ENCODE results near the gene KCNIP3. TPM values are rescaled to one million over a fixed set of nuclear protein-coding genes. Genes with fewer than 3 reads are reported as not detected.

KCNIP3 gene
- total RNA-seq, 1 experiment from 2014 or later = 0.47 TPM

- no peaks in the 10 kb centered on the region for H3K9me3 ChIP-seq (replicated peaks)
- no peak for DNase-seq (ENCODE audit: low read depth in 1 of 2, low spot score in 2 of 2)
- H3K4me3 ChIP-seq = no peak overlapping the region
- H3K27me3 ChIP-seq (replicated peaks) = no peaks in the 10 kb centered on the region
- H3K27ac ChIP-seq = no peak overlapping the region
- H3K4me1 ChIP-seq (replicated peaks) = no peaks in the 10 kb centered on the region
- no peaks in the 10 kb centered on the region for H3K36me3 ChIP-seq
These were observed 1.8 kb upstream of the KCNIP3 start for GRCh38 chr2:95295376-95295775.

GRCh38 chr2:95296011-95296410 lies 1.1 kb upstream of the KCNIP3 start:
- Histone ChIP-seq H3K4me3 (no peak overlapping the region), H3K9me3 (replicated peaks) (no peaks in the 10 kb centered on the region), H3K36me3 (no peaks in the 10 kb centered on the region), H3K27ac (no peak overlapping the region), H3K27me3 (replicated peaks) (no peaks in the 10 kb centered on the region), H3K4me1 (replicated peaks) (no peaks in the 10 kb centered on the region)
- no peak for DNase-seq (ENCODE audit: low read depth in 1 of 2, low spot score in 2 of 2)

DNA sequence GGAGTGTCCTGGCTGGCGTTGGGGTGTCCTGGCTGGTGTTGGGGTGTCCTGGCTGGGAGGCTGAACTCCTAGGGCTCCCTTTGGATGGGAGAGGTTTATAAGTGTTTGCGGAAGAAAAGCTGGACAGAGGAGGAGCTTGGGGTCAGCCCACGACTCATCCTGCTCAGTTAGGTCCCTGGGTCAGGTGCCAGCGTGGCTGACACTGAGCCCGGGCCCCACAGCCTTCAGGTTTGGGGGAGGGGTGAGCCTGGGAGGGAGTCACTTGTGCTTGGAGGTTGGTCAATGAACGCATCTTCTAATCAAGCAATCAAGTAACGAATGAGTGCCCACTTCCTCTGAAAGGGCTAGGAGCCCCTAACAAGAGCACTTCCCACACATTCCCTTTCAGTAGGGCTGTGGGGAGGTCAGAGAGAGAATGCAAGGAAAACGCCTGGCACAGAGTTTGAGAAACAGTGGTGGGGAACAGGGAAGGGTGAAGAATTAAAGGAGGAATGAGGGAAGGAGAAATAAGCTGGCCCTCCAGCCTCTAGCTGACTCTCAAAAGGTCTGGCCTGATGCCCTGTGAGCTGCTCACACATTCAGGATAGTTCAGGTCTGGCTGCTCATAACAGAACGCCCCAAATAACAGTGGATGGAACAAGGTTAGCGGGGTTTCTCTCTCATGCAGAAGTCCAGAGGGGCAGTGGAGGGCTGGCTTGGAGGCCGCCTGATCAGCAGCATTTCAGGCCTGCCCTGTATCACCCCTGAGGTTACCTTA lies 670 bp downstream of the KCNIP3 start:
- no peaks in the 10 kb centered on the region for H3K9me3 ChIP-seq (replicated peaks)
- no peak for DNase-seq (ENCODE audit: low read depth in 1 of 2, low spot score in 2 of 2)

DNA sequence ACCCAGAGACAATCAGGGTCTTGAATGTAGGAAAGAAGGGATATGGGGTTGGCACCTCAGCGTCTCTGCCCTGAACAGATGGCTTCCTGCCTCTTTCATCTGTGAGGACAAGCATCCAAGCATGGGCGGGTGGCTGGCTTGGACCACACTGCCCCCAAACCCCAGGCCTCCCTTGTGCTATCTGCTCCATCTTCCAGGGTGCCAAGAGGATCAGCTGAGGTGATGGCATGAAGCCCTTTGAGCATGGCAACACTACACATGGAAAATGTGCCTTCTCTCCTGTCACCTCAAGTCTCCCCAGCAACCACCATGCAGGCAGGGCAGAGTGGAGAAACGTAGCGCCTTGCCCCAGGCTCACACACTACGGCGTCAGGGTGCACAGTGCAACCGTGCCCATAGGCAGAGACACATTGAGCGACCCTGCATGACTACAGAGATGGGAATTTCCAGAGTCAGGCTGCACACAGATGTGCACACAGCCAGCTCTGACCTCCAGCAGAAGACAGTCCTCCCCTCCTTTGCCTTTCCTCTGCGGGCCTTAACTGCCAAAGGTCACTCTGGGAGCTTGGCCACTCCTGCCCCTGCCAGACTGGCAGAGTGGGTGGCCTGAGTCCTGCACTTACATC lies 1.5 kb downstream of the KCNIP3 start:
- no peak overlapping the region for H3K27ac ChIP-seq
- no peak for DNase-seq (ENCODE audit: low read depth in 1 of 2, low spot score in 2 of 2)
- no peaks in the 10 kb centered on the region for H3K9me3 ChIP-seq (replicated peaks)
- no peaks in the 10 kb centered on the region for H3K27me3 ChIP-seq (replicated peaks)
- no peaks in the 10 kb centered on the region for H3K36me3 ChIP-seq
- H3K4me1 ChIP-seq (replicated peaks) = no peaks in the 10 kb centered on the region
- no peak overlapping the region for H3K4me3 ChIP-seq

More for the DNA sequence above, 670 bp downstream of the KCNIP3 start:
- Histone ChIP-seq H3K36me3 (no peaks in the 10 kb centered on the region), H3K27me3 (replicated peaks) (no peaks in the 10 kb centered on the region), H3K4me1 (replicated peaks) (no peaks in the 10 kb centered on the region), H3K27ac (no peak overlapping the region), H3K4me3 (no peak overlapping the region)

DNA sequence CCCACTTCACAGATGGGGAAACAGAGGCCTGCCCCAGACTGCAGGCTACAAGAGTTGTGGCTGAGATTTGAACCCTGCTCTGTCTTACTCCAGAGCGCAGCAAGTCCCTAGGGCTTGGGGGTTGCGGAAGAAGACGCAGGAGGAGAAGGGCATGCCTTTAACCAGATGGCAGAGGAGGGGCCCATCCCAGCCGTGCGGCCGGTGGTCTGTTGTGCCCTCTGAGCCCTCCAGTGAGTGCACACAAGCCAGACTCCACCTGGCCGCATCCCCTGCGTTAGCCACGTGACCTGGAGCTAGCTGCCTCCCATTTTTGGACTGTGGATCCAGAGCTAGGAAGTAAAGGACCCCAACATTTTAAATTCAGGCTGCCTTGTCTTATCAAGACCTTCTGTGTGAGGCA lies 2.8 kb downstream of the KCNIP3 start:
- Histone ChIP-seq H3K27ac (no peak overlapping the region), H3K9me3 (replicated peaks) (no peaks in the 10 kb centered on the region), H3K4me3 (no peak overlapping the region), H3K4me1 (replicated peaks) (no peaks in the 10 kb centered on the region), H3K36me3 (no peaks in the 10 kb centered on the region), H3K27me3 (replicated peaks) (no peaks in the 10 kb centered on the region)
- DNase-seq (ENCODE audit: low read depth in 1 of 2, low spot score in 2 of 2) = no peak

- DNase-seq (ENCODE audit: low read depth in 1 of 2, low spot score in 2 of 2) = no peak
- no peaks in the 10 kb centered on the region for H3K9me3 ChIP-seq (replicated peaks)
- H3K27ac ChIP-seq = no peak overlapping the region
- H3K4me1 ChIP-seq (replicated peaks) = no peaks in the 10 kb centered on the region
- no peak overlapping the region for H3K4me3 ChIP-seq
- no peaks in the 10 kb centered on the region for H3K36me3 ChIP-seq
- H3K27me3 ChIP-seq (replicated peaks) = peaks cover 3% of the 10 kb centered on the region
These were observed 3.3 kb downstream of the KCNIP3 start for GRCh38 chr2:95300450-95300849.

DNA sequence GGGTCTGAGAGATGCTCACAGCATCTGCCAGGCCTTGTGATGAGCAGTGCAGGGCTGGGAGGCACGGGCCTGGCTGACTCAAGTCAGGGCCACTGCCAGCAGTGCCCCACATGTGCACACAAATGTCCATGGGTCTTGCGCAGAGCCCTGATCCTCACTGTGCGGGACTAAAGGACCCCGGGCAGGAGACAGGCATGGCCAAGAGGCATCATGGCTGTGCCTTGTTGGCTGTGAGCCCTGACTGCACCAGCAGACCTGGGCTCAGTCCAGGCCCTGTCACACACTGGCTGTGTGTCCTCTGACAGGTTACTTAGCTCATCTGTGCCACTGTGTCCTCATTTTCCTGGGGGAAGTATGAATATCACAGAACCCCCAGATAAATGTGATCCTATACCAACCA lies 4.0 kb downstream of the KCNIP3 start:
- no peak overlapping the region for H3K27ac ChIP-seq
- no peak for DNase-seq (ENCODE audit: low read depth in 1 of 2, low spot score in 2 of 2)

GRCh38 chr2:95301876-95302641 lies 4.9 kb downstream of the KCNIP3 start:
- H3K4me1 ChIP-seq (replicated peaks) = no peaks in the 10 kb centered on the region
- no peaks in the 10 kb centered on the region for H3K36me3 ChIP-seq
- H3K27me3 ChIP-seq (replicated peaks) = peaks cover 7% of the 10 kb centered on the region
- H3K27ac ChIP-seq = no peak overlapping the region
- DNase-seq (ENCODE audit: low read depth in 1 of 2, low spot score in 2 of 2) = no peak
- no peak overlapping the region for H3K4me3 ChIP-seq
- no peaks in the 10 kb centered on the region for H3K9me3 ChIP-seq (replicated peaks)

More for the DNA sequence above, 4.0 kb downstream of the KCNIP3 start:
- Histone ChIP-seq H3K36me3 (no peaks in the 10 kb centered on the region), H3K4me1 (replicated peaks) (no peaks in the 10 kb centered on the region), H3K9me3 (replicated peaks) (no peaks in the 10 kb centered on the region), H3K27me3 (replicated peaks) (peaks cover 7% of the 10 kb centered on the region), H3K4me3 (no peak overlapping the region)

DNA sequence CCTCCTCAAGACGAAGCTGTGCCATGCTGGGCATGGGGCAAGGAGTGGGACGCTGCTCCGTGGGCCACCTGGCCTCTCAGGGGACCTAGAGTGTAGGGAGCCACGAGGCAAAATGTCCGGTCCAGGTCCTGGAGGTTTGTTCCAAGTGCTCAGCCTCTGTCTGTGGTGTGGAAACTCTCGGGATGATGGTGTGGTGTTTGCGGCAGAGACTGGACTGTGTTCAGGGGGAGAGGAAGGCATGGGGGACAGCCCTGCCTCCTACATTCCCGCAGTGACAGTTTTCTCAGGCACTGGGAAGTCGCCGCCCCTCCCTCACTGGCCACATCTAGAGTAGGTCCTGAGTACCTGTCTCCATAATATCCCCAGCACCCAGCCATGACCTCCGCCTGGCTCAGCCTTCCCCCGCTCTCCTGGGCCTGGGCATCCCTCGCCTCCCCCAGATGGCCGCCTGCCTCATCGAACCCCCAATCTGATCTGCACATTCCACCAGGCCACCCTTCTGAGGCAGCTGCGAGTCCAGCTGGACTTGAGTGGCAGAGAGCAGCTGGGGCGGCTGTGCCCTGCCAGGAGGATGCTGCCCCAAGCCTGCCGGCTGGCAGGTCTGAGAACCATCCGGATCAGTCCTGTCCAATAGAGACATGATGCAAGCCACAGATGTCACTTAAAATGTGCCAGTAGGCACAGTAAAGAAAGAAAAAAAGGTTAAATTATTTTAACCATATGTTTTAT lies 6.2 kb downstream of the KCNIP3 start:
- DNase-seq (ENCODE audit: low read depth in 1 of 2, low spot score in 2 of 2) = no peak
- Histone ChIP-seq H3K27ac (no peak overlapping the region), H3K4me1 (replicated peaks) (no peaks in the 10 kb centered on the region), H3K9me3 (replicated peaks) (no peaks in the 10 kb centered on the region), H3K36me3 (no peaks in the 10 kb centered on the region), H3K4me3 (no peak overlapping the region), H3K27me3 (replicated peaks) (peaks cover 7% of the 10 kb centered on the region)

DNA sequence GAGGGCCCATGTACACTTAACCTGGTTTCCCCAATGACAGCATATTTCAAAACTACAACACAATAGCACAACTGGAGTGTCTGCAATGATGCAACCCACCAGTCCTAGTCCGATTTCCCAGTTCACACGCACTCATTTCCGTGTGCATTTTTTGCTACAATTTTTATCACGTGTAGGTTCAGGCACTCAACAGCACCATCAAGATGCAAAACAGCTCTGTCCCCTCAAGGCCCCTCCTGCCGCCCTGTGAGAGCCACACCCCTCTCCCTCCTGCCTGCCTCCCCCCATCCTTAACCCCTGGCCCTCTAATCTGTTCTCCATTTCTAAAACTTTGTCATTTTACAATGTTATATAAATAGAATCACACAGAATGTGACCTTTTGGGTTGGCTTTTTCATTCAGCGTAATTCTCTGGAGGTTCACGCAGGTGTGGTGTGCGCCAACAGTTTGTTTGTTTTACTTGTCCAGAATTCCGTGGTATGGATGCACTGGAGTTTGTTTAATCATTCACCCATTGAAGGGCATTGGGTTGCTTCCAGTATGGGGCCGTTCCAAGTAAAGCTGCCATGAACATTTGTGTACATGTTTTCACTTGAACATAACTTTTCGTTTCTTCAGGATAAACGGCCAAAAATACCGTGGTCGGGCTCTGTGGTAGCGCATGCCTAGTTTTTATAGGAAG lies 8.4 kb downstream of the KCNIP3 start:
- DNase-seq (ENCODE audit: low read depth in 1 of 2, low spot score in 2 of 2) = no peak
- no peaks in the 10 kb centered on the region for H3K36me3 ChIP-seq
- H3K27ac ChIP-seq = no peak overlapping the region
- H3K9me3 ChIP-seq (replicated peaks) = no peaks in the 10 kb centered on the region
- H3K4me1 ChIP-seq (replicated peaks) = no peaks in the 10 kb centered on the region
- no peak overlapping the region for H3K4me3 ChIP-seq
- peaks cover 7% of the 10 kb centered on the region for H3K27me3 ChIP-seq (replicated peaks)

- H3K4me1 ChIP-seq (replicated peaks) = no peaks in the 10 kb centered on the region
- no peaks in the 10 kb centered on the region for H3K9me3 ChIP-seq (replicated peaks)
- no peak overlapping the region for H3K4me3 ChIP-seq
- no peaks in the 10 kb centered on the region for H3K36me3 ChIP-seq
- DNase-seq (ENCODE audit: low read depth in 1 of 2, low spot score in 2 of 2) = no peak
- peaks cover 7% of the 10 kb centered on the region for H3K27me3 ChIP-seq (replicated peaks)
- no peak overlapping the region for H3K27ac ChIP-seq
These were observed 9.3 kb downstream of the KCNIP3 start for GRCh38 chr2:95306336-95306895.

DNA sequence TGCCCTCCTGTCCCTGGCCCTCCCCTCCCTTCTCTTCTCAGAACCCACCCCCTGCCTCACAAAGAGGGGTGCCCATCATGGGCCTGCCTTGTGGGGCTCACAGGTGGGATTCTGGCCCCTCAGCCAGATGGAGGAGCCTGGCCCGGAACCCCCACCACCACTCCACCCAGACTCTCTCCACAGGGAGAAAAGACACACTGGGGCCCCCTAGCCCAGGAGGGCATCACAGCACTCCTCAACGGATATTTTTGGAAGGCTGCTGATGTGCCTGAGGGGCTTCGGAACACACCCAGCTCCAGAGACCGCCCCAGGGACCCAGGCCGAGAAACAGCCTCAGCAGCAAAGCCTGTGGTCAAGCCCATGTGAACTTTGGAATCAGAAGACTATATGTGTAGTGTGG lies 9.9 kb downstream of the KCNIP3 start:
- DNase-seq (ENCODE audit: low read depth in 1 of 2, low spot score in 2 of 2) = no peak
- H3K9me3 ChIP-seq (replicated peaks) = no peaks in the 10 kb centered on the region
- H3K4me1 ChIP-seq (replicated peaks) = no peaks in the 10 kb centered on the region
- peaks cover 7% of the 10 kb centered on the region for H3K27me3 ChIP-seq (replicated peaks)
- no peak overlapping the region for H3K27ac ChIP-seq
- no peak overlapping the region for H3K4me3 ChIP-seq
- H3K36me3 ChIP-seq = no peaks in the 10 kb centered on the region

GRCh38 chr2:95307878-95308277 lies 10.7 kb downstream of the KCNIP3 start:
- H3K36me3 ChIP-seq = no peaks in the 10 kb centered on the region
- no peaks in the 10 kb centered on the region for H3K4me1 ChIP-seq (replicated peaks)
- H3K4me3 ChIP-seq = no peak overlapping the region
- H3K27ac ChIP-seq = no peak overlapping the region
- no peak for DNase-seq (ENCODE audit: low read depth in 1 of 2, low spot score in 2 of 2)
- peaks cover 7% of the 10 kb centered on the region for H3K27me3 ChIP-seq (replicated peaks)
- no peaks in the 10 kb centered on the region for H3K9me3 ChIP-seq (replicated peaks)
